Uterus (tissue), 2 donors: ENCODE results near the gene GFOD2.

ENCODE experiments used
- POLR2A ChIP-seq, 2 donors: fragments of 450-650 bp; IDR thresholded peaks; one replicate each; pipeline ENCODE4 v1.6.1; 2016; ENCODE audit warnings: antibody characterized with exemption in 2 of 2, mild to moderate bottlenecking in 1 of 2, moderate library complexity in 1 of 2
- TF ChIP-seq, protein P1 (sequence below), 4 experiments: fragments of 200-600 bp in 2 of 4; fragments of 450-650 bp in 2 of 4; sonication (generic) in 2 of 4; IDR thresholded peaks; one replicate each; pipeline ENCODE4 v1.5.1; 2016 to 2019; ENCODE audit warnings: antibody characterized with exemption in 4 of 4, mild to moderate bottlenecking in 2 of 4, moderate library complexity in 1 of 4

DNA sequence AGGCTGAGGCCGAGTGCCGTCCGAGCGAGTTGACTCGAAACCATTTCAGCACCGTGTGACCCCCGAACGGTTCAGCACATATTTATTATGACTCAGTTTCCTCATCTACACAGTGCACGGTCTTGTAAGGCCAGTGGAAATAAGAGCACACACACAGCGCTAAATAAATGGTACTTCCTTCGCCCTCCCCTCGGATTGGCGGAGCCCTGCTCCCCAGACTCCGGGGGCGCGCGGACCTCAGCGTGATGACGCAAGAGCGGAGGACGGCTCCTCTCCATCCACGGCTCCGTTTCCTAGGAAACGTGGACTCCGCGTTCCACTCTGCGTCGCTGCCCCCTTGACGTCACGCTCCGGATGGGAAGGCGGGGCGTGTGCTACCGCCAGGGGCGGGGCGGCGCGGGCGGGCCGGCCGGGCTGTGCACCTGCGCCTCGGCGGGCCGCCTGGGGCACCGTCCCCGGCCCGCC lies 58.5 kb downstream of the GFOD2 start, which contains the start of gene PARD6A:
- no peak for TF ChIP-seq POLR2A (IDR thresholded peaks at IDR 0.05)
- TF ChIP-seq, protein P1, sequence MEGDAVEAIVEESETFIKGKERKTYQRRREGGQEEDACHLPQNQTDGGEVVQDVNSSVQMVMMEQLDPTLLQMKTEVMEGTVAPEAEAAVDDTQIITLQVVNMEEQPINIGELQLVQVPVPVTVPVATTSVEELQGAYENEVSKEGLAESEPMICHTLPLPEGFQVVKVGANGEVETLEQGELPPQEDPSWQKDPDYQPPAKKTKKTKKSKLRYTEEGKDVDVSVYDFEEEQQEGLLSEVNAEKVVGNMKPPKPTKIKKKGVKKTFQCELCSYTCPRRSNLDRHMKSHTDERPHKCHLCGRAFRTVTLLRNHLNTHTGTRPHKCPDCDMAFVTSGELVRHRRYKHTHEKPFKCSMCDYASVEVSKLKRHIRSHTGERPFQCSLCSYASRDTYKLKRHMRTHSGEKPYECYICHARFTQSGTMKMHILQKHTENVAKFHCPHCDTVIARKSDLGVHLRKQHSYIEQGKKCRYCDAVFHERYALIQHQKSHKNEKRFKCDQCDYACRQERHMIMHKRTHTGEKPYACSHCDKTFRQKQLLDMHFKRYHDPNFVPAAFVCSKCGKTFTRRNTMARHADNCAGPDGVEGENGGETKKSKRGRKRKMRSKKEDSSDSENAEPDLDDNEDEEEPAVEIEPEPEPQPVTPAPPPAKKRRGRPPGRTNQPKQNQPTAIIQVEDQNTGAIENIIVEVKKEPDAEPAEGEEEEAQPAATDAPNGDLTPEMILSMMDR (IDR thresholded peaks at IDR 0.05) = peak in 2 of 4 experiments; percentile 20 to 30
